HG03378 (cell line): ENCODE results near the gene C6orf62.
"Not testable (repeated sequence)": the region's sequence is repeated elsewhere in the genome, so short reads cannot be mapped to it uniquely, and the experiment has no call there.

Source experiments
- ATAC-seq: cut with Tn5 transposase; IDR thresholded peaks from one replicate; pipeline ENCODE4 v1.9.1; 2021; ENCODE audit warnings: mild to moderate bottlenecking, moderate library complexity; ENCODE audit not compliant: unreplicated experiment

C6orf62 gene

DNA sequence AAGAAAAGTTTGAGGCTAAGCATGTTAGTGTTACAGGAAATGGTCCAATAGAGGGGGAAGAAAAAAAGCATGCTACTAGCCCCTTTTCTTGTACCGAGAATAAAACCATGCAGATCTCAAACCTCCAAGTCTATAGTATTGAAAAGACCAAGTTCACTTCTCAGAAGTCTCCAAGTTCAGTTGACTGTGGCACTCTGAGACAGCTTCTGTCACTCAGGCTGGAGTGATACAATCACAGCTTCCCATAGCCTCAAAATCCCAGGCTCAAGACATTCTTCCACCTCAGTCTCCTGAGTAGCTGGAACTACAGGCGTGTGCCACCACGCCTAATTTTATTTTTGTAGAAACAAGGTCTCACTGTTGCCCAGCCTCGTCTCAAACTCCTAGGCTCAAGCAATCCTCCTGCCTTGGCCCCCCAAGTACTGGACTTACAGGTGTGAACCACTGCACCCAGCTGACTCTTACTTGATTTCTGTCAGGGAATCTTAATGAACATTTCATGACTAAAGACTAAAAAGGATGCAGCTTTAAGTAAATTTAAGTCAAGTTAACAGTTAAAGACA, 16.2 kb downstream of the C6orf62 start:
- ATAC-seq: no peak

GRCh38 chr6:24699521-24700359, 19.2 kb downstream of the C6orf62 start:
- no peak for ATAC-seq

DNA sequence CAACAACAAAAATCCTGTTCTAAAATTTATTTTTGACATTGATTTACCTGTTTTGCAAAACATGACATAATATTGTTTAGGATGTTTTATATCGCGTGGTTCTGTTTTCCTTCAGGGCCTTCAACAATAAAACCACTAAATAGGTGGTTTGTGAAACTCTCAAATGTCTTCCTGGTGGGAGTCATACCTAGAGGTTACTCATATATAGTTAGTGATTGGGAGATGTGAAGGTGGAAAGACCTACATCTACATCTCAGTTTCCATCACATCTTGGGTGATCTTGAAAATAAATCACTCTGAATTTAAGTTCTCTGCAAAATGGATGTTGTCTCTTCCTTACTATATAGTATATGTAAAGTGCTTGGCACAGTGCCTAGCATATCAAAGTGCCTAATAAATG, 22.9 kb downstream of the C6orf62 start:
- no peak for ATAC-seq

GRCh38 chr6:24695635-24696034, 23.3 kb downstream of the C6orf62 start:
- peak; percentile 66 for ATAC-seq

DNA sequence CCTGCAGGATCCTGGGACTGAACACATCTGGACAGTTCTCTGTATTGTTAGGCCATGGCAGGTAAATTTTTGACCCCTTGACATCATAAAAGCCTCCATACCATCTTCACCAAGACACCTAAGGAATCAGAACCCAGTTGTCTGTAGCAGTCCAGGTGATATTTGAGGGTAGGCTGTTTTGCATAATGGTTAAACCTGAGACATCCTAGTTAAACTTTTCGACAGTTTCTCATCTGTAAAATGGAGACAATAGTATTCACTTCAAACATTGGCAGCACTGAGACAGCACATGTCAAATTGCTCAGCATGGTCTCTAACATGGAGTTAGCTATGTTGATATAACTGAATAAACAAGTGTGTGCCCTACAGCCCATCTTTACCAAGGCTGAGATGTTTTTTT, 24.8 kb downstream of the C6orf62 start:
- no peak for ATAC-seq

- ATAC-seq: no peak
These were observed 25.9 kb downstream of the C6orf62 start for GRCh38 chr6:24692848-24693592.

DNA sequence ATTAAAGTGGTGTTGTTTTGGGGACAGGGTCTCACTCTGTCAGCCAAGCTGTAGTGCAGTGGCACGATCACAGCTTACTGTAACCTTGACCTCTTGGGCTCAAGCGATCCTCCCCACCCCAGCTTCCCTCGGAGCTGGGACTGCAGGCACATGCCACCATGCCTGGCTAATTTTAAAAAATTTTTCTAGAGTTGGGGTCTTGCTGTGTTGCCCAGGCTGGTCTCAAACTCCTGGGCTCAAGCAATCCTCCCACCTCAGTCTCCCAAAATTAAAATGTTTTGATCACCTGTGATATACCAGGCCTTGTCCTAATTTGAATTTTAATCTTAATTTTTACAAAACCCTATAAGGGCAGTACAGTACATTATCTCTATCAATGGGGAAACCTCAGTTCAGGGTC, 26.5 kb downstream of the C6orf62 start:
- ATAC-seq: no peak

GRCh38 chr6:24692003-24692402, 27.0 kb downstream of the C6orf62 start:
- ATAC-seq: no peak

DNA sequence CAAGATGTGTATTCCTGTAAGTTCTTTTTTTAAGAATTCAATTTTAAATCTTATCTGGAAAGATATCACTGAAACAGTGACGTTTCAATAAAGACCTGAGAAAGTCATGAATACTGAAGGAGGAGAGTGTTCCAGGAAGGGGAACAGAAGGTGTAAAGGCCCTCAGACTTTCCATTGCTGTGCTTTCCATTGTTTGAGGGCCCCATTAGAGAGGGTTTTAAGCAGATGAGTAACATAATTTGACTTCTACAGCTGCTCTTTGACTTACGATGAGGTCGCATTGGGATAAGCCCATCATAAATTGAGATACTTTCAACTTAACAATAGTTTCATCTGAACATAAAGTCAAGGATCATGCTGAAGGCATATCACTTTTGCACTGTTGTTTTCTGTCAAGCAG, 27.4 kb downstream of the C6orf62 start:
- no peak for ATAC-seq

DNA sequence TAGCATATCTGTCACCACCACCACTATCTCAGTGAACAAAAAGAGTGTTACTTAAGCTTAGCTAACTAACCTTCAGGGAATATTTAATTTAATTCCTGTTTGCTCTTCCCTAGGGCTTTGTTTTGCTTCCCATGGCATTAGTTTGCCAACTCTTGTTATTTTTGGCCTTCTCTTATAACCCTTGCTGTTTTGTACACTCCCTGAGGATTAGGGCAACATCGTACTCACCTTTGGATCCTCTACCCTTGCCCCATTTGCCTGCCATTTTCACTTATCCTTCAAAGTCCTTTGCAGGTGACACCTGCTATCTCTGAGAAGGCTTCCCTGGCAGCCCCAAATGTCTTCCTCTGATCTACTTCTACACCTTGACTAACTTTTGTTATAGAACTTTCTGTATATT, 28.4 kb downstream of the C6orf62 start:
- ATAC-seq: no peak

- no peak for ATAC-seq
These were observed 29.0 kb downstream of the C6orf62 start for GRCh38 chr6:24689964-24690363.

DNA sequence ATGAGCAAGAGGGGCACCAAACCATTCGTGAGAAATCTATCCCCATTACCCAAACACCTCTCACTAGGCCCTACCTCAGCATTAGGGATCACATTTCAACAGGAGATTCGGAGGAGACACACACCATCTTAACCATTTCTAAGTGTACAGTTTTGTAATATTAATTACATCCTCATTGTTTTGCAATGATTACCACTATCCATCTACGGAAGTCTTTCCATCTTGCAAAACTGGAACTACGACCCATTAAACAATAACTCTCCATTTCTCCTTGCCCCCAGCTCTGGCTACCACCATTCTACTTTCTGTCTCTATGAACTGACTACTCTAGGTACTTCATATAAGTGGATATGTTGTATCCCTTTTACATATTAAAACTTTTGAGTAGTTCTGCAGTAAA, 32.0 kb downstream of the C6orf62 start:
- no peak for ATAC-seq

- no peak for ATAC-seq
These were observed 32.5 kb downstream of the C6orf62 start for GRCh38 chr6:24686408-24686807.

GRCh38 chr6:24683297-24684296, 35.4 kb downstream of the C6orf62 start:
- no peak for ATAC-seq

GRCh38 chr6:24680582-24680981, 38.4 kb downstream of the C6orf62 start:
- no peak for ATAC-seq

- ATAC-seq: not testable (repeated sequence)
These were observed 40.1 kb downstream of the C6orf62 start for GRCh38 chr6:24678792-24679352.

GRCh38 chr6:24673625-24674024, 45.3 kb downstream of the C6orf62 start:
- ATAC-seq: no peak

DNA sequence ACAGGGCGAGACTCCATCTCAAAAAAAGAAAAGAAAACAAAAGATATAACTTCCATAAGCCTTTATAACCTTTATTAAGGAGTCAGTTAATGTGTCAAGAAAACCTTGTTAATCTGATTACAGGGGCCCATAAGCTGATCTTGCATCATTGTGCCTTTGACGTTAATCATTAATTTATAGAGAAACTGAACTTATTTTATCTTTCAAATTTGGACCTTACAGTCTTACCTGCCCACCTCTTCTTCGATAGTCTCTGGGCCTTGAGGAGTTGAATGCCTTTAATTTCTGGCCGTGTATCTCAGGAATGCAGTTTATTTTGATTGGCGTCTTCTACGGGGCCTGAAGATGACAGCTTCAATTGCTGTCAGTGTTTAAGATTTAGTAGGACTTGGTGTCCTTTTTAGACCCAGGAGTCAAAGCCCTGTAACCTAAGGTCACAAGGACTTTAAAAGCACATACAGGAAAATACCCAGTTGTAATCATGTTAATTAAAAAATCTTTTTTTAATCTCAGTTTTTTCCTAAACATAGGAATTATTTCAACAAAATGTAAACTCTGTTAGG, 46.3 kb downstream of the C6orf62 start:
- no peak for ATAC-seq

DNA sequence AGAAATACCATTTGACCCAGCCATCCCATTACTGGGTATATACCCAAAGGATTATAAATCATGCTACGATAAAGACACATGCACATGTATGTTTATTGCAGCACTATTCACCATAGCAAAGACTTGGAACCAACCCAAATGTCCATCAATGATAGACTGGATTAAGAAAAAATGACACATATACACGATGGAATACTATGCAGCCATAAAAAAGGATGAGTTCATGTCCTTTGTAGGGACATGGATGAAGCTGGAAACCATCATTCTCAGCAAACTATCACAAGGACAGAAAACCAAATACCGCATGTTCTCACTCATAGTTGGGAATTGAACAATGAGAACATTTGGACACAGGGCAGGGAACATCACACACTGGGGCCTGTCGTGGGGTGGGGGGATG, 47.9 kb downstream of the C6orf62 start:
- ATAC-seq: not testable (repeated sequence)

DNA sequence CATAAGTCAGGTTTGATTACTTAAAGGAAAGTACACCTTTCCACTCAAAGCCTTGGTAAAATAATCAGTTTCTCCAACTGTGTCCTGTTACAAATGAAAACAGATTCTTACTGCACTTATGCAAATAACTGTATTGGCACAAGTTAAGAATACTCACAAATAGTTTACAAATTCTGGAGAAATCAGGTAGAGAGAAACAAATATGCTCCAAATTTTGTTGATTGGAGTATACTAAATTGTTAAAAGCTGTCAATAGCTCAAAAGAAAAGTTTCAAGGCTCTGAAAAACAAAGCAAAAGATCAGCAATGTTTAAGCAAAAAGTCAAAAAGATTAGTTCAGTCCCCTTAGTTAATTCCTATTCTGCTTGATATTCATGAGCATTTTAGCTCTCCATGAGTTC, 48.5 kb downstream of the C6orf62 start:
- not testable (repeated sequence) for ATAC-seq
